Measurements from ENCODE around the gene CUL4A.

DNA sequence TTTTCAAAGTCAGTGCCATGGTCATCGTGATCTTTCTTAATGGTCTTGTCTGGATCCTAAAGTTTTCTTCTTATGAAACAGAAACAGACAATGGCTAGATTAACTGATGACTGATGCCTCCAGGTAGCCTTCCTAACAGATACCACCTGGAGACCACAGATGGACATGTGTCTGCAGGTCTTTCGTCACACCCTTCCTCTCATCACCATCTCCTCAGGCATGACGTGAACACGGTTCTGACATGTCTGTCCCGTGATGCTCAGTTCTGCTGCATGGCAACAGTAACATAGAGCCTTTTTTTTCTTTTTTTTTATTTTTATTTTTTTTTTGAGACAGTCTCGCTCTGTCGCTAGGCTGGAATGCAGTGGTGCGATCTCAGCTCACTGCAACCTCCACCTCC, 74.5 kb downstream of the CUL4A start:
- TF ChIP-seq, protein P1, sequence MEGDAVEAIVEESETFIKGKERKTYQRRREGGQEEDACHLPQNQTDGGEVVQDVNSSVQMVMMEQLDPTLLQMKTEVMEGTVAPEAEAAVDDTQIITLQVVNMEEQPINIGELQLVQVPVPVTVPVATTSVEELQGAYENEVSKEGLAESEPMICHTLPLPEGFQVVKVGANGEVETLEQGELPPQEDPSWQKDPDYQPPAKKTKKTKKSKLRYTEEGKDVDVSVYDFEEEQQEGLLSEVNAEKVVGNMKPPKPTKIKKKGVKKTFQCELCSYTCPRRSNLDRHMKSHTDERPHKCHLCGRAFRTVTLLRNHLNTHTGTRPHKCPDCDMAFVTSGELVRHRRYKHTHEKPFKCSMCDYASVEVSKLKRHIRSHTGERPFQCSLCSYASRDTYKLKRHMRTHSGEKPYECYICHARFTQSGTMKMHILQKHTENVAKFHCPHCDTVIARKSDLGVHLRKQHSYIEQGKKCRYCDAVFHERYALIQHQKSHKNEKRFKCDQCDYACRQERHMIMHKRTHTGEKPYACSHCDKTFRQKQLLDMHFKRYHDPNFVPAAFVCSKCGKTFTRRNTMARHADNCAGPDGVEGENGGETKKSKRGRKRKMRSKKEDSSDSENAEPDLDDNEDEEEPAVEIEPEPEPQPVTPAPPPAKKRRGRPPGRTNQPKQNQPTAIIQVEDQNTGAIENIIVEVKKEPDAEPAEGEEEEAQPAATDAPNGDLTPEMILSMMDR (IDR thresholded peaks at IDR 0.05; ENCODE audit: low read length): no peak
- TF ChIP-seq EZH2 (optimal IDR thresholded peaks at IDR 0.05; ENCODE audit: low read depth, low read length) (no peak), EZH2phosphoT487 (IDR thresholded peaks at IDR 0.05; ENCODE audit: low read length) (no peak)

Measured in MM.1S (cell line).